ENCODE measurements around the gene ZBTB2. TPM values are rescaled to one million over a fixed set of nuclear protein-coding genes. Genes with fewer than 3 reads are reported as not detected.

The ZBTB2 gene
- polyA plus RNA-seq, 1 of the 3 experiments (the other 2 are of a cell fraction): 6.7 TPM

GRCh38 chr6:151417477-151417876, 26.1 kb upstream of the ZBTB2 start:
- DNase-seq: no peak
- Histone ChIP-seq H4K20me1 (ENCODE audit: insufficient read depth) (no peaks in the 10 kb centered on the region), H3K27me3 (ENCODE audit: insufficient read depth) (no peaks in the 10 kb centered on the region), H3K27ac (ENCODE audit: low read depth in 2 of 2, low read length in 1 of 2) (no peak overlapping the region), H3K9me2 (no peaks in the 10 kb centered on the region), H3K9me3 (no peaks in the 10 kb centered on the region; the same call in 1 of the 2 replicates), H3K4me1 (ENCODE audit: control insufficient read depth in 1 of 2, insufficient read depth in 2 of 2, low read depth in 1 of 2, low read length in 1 of 2) (no peaks in the 10 kb centered on the region), H2AFZ (ENCODE audit: low read depth) (no peak overlapping the region), H3K36me3 (replicated peaks in 1 of 2; ENCODE audit: control insufficient read depth in 1 of 2, insufficient read depth in 2 of 2, low read length in 1 of 2) (peaks cover 59 to 76% of the 10 kb centered on the region in 2 experiments), H3K9ac (no peak overlapping the region), H3K4me3 (ENCODE audit: low read depth in 2 of 2, low read length in 1 of 2) (no peak overlapping the region), H3K79me2 (ENCODE audit: insufficient read depth) (peaks cover 9% of the 10 kb centered on the region; the same call in 1 of the 2 replicates), H3K4me2 (no peak overlapping the region), H3F3A (replicated peaks; ENCODE audit: insufficient read depth) (peaks cover 36% of the 10 kb centered on the region)
- CTCF ChIA-PET: interaction anchor here (2.9 kb wide), 1 partner anchor 12 kb away, joined by 15 read pairs; no protein-coding TSS in a partner anchor
- 96% methylated on average over 1 of the region's 1 CpG for WGBS (ENCODE audit: low lambda C conversion rate)
- POLR2A ChIA-PET: no interaction called here
- TF ChIP-seq RXRA (IDR thresholded peaks at IDR 0.05; ENCODE audit: borderline replicate concordance, low read depth): no peak
- no peak for TF ChIP-seq YY1 (IDR thresholded peaks at IDR 0.05; ENCODE audit: low read depth)
- no peak for TF ChIP-seq MAX (IDR thresholded peaks at IDR 0.05; ENCODE audit: low read depth)
- no peak for TF ChIP-seq NFIC (IDR thresholded peaks at IDR 0.05; ENCODE audit: borderline replicate concordance)
- no peak for TF ChIP-seq JUND (IDR thresholded peaks at IDR 0.05)
- no peak for TF ChIP-seq USF2 (IDR thresholded peaks at IDR 0.05; ENCODE audit: borderline replicate concordance, low read depth, low read length)
- TF ChIP-seq USF1 (IDR thresholded peaks at IDR 0.05; ENCODE audit: borderline replicate concordance, low read depth): no peak
- TF ChIP-seq RCOR1 (IDR thresholded peaks at IDR 0.05; ENCODE audit: low read length): no peak
- no peak for TF ChIP-seq ELF1 (IDR thresholded peaks at IDR 0.05)

- Histone ChIP-seq H3K79me2 (ENCODE audit: insufficient read depth) (peaks cover 15% of the 10 kb centered on the region; the same call in 1 of the 2 replicates), H4K20me1 (ENCODE audit: insufficient read depth) (no peaks in the 10 kb centered on the region), H2AFZ (ENCODE audit: low read depth) (no peak overlapping the region), H3K27me3 (ENCODE audit: insufficient read depth) (no peaks in the 10 kb centered on the region), H3K4me3 (ENCODE audit: low read depth in 2 of 2, low read length in 1 of 2) (no peak overlapping the region), H3K36me3 (replicated peaks in 1 of 2; ENCODE audit: control insufficient read depth in 1 of 2, insufficient read depth in 2 of 2, low read length in 1 of 2) (peaks cover 42 to 73% of the 10 kb centered on the region in 2 experiments), H3F3A (replicated peaks; ENCODE audit: insufficient read depth) (peaks cover 38% of the 10 kb centered on the region), H3K9ac (no peak overlapping the region), H3K4me2 (no peak overlapping the region), H3K9me2 (no peaks in the 10 kb centered on the region), H3K4me1 (ENCODE audit: control insufficient read depth in 1 of 2, insufficient read depth in 2 of 2, low read depth in 1 of 2, low read length in 1 of 2) (no peaks in the 10 kb centered on the region), H3K9me3 (no peaks in the 10 kb centered on the region; the same call in 1 of the 2 replicates), H3K27ac (ENCODE audit: low read depth in 2 of 2, low read length in 1 of 2) (no peak overlapping the region)
- ChIA-PET CTCF (no interaction called here), POLR2A (no interaction called here)
- WGBS (ENCODE audit: low lambda C conversion rate): 93% methylated on average over 3 of the region's 3 CpGs
- DNase-seq: no peak
- TF ChIP-seq IRF3 (IDR thresholded peaks at IDR 0.05; ENCODE audit: low read depth, low read length): no peak
- no peak for TF ChIP-seq ZBTB33 (IDR thresholded peaks at IDR 0.05; ENCODE audit: borderline replicate concordance, low read depth)
- TF ChIP-seq CHD2 (IDR thresholded peaks at IDR 0.05; ENCODE audit: low read length, partially characterized antibody): no peak
- TF ChIP-seq USF2 (IDR thresholded peaks at IDR 0.05; ENCODE audit: borderline replicate concordance, low read depth, low read length): no peak
- TF ChIP-seq GATA2 (CRISPR knock-in tag; IDR thresholded peaks at IDR 0.05): no peak
- no peak for TF ChIP-seq YY1 (IDR thresholded peaks at IDR 0.05; ENCODE audit: low read depth)
- no peak for TF ChIP-seq POLR2AphosphoS5 (IDR thresholded peaks at IDR 0.05; ENCODE audit: low read depth, low read length)
- TF ChIP-seq FOXJ3 (CRISPR knock-in tag; IDR thresholded peaks at IDR 0.05): no peak
- no peak for TF ChIP-seq RXRA (IDR thresholded peaks at IDR 0.05; ENCODE audit: borderline replicate concordance, low read depth)
- no peak for TF ChIP-seq FOSL2 (IDR thresholded peaks at IDR 0.05; ENCODE audit: borderline replicate concordance, low read depth)
- no peak for TF ChIP-seq TEAD4 (IDR thresholded peaks at IDR 0.05; ENCODE audit: borderline replicate concordance, insufficient read depth)
- no peak for TF ChIP-seq RCOR1 (IDR thresholded peaks at IDR 0.05; ENCODE audit: low read length)
- TF ChIP-seq USF1 (IDR thresholded peaks at IDR 0.05; ENCODE audit: borderline replicate concordance, low read depth): no peak
- no peak for TF ChIP-seq TCF12 (IDR thresholded peaks at IDR 0.05)
- TF ChIP-seq TAF1 (IDR thresholded peaks at IDR 0.05; ENCODE audit: borderline replicate concordance, low read depth, low read length): no peak
- TF ChIP-seq MEF2A (IDR thresholded peaks at IDR 0.05; ENCODE audit: borderline replicate concordance, low read depth): no peak
- no peak for TF ChIP-seq FOXM1 (IDR thresholded peaks at IDR 0.05; ENCODE audit: low read depth)
Measured at GRCh38 chr6:151414641-151415260, 23.4 kb upstream of the ZBTB2 start.

All from SK-N-SH (cell line).